B cell (primary cell): ENCODE results near the gene EEFSEC. TPM values are rescaled to one million over a fixed set of nuclear protein-coding genes. Genes with fewer than 3 reads are reported as not detected.

Experiments
- ATAC-seq: fragments of 200-7000 bp; cut with Tn5 transposase; one replicate; pipeline ENCODE4 v1.10.0; 2021; ENCODE audit warnings: low read depth, mild to moderate bottlenecking, moderate number of reproducible peaks, moderate library complexity
- CTCF ChIA-PET: fragments of 350-600 bp; sonication (Branson Sonifier 250); formaldehyde crosslinking; loops from one replicate; lab custom pipeline; 2021; ENCODE audit warnings: antibody characterized with exemption, inconsistent platforms; lab: Charles Lee
- POLR2A ChIA-PET: fragments of 350-600 bp; sonication (Branson Sonifier 250); formaldehyde crosslinking; loops from one replicate; lab custom pipeline; 2021; ENCODE audit warnings: antibody characterized with exemption; lab: Charles Lee
- DNase-seq: peaks from one replicate; pipeline ENCODE4 v3.0.0; 2013
- H2AFZ ChIP-seq: 2 replicates; pipeline ENCODE4 v1.6.1; 2012; ENCODE audit warnings: mild to moderate bottlenecking, low read depth, low read length; ENCODE audit not compliant: insufficient read depth, poor library complexity, severe bottlenecking
- H3K27ac ChIP-seq, 2 donors: 1 replicate in 1 of 2; 2 replicates in 1 of 2; pipeline ENCODE4 v1.5.1; 2012 to 2013; ENCODE audit warnings: low read length in 2 of 2, mild to moderate bottlenecking in 2 of 2, moderate library complexity in 1 of 2
- H3K27me3 ChIP-seq, 4 experiments: fragments of 200-600 bp in 1 of 4; sonication (generic) in 1 of 4; replicated peaks in 1 of 4; 1 replicate in 2 of 4; 2 replicates in 2 of 4; pipeline versions ENCODE4 v1.6.1 to v1.7.0; 2013 to 2016; ENCODE audit warnings: low read length in 3 of 4, mild to moderate bottlenecking in 2 of 4, mixed read lengths in 1 of 4, moderate library complexity in 1 of 4; ENCODE audit not compliant: insufficient read depth in 4 of 4, control insufficient read depth in 3 of 4; ENCODE audit errors: control extremely low read depth in 1 of 4
- H3K36me3 ChIP-seq, 2 experiments: replicated peaks in 1 of 2; 1 replicate in 1 of 2; 2 replicates in 1 of 2; pipeline versions ENCODE4 v1.6.1 to v1.7.1; 2013; ENCODE audit warnings: low read length in 1 of 2; ENCODE audit not compliant: insufficient read depth in 2 of 2, control insufficient read depth in 1 of 2; ENCODE audit errors: control extremely low read depth in 1 of 2, extremely low read depth in 1 of 2
- H3K4me1 ChIP-seq, 2 donors: fragments of 200-600 bp in 1 of 2; sonication (generic) in 1 of 2; 1 replicate in 1 of 2; 2 replicates in 1 of 2; pipeline versions ENCODE4 v1.5.1 to v1.6.1; 2013 to 2017; ENCODE audit warnings: low read length in 2 of 2; ENCODE audit not compliant: control insufficient read depth in 2 of 2, insufficient read depth in 2 of 2
- H3K4me2 ChIP-seq: replicated peaks from 2 replicates; pipeline ENCODE3; 2012; ENCODE audit warnings: mild to moderate bottlenecking, low read depth, low read length; ENCODE audit not compliant: poor library complexity, severe bottlenecking
- H3K4me3 ChIP-seq, 5 experiments: fragments of 200-600 bp in 1 of 5; sonication (generic) in 1 of 5; 1 replicate in 3 of 5; 2 replicates in 2 of 5; pipeline versions ENCODE4 v1.5.1 to v1.7.0; 2011 to 2016; ENCODE audit warnings: low read length in 4 of 5, mild to moderate bottlenecking in 4 of 5, low read depth in 2 of 5, control low read depth in 1 of 5, moderate library complexity in 1 of 5; ENCODE audit not compliant: insufficient read depth in 1 of 5; ENCODE audit errors: control extremely low read depth in 1 of 5, extremely low read depth in 1 of 5
- H3K79me2 ChIP-seq: fragments of 200-600 bp; sonication (generic); one replicate; pipeline ENCODE4 v1.6.0; 2016; ENCODE audit warnings: low read length; ENCODE audit not compliant: control insufficient read depth, insufficient read depth
- H3K9ac ChIP-seq: fragments of 200-600 bp; sonication (generic); 2 replicates; pipeline ENCODE4 v1.6.1; 2017; ENCODE audit warnings: mild to moderate bottlenecking, low read length, moderate library complexity
- H3K9me3 ChIP-seq, 3 donors: one replicate each; pipeline versions ENCODE4 v1.6.1 to v1.7.1; 2013; ENCODE audit warnings: low read length in 2 of 3; ENCODE audit not compliant: control insufficient read depth in 2 of 3, insufficient read depth in 1 of 3; ENCODE audit errors: control extremely low read depth in 1 of 3
- H4K20me1 ChIP-seq: 2 replicates; pipeline ENCODE4 v1.6.0; 2012; ENCODE audit warnings: mild to moderate bottlenecking, low read length; ENCODE audit not compliant: insufficient read depth, control insufficient read depth, poor library complexity, severe bottlenecking
- H3K27ac Mint-ChIP-seq: one replicate; pipeline ENCODE4 v1.8.0; 2021; ENCODE audit warnings: mixed read lengths
- H3K27me3 Mint-ChIP-seq: one replicate; pipeline ENCODE4 v1.8.0; 2021; ENCODE audit warnings: mixed read lengths
- H3K4me1 Mint-ChIP-seq: one replicate; pipeline ENCODE4 v1.8.0; 2021; ENCODE audit warnings: mixed read lengths
- H3K4me3 Mint-ChIP-seq: one replicate; pipeline ENCODE4 v1.8.0; 2021; ENCODE audit warnings: mixed read lengths
- H3K9me3 Mint-ChIP-seq: one replicate; pipeline ENCODE4 v1.8.0; 2022; ENCODE audit warnings: mixed read lengths; ENCODE audit not compliant: insufficient read depth
- EZH2 ChIP-seq: IDR thresholded peaks from 2 replicates; pipeline ENCODE4 v1.6.1; 2012; ENCODE audit warnings: borderline replicate concordance, low read depth, mild to moderate bottlenecking, moderate library complexity, low read length; ENCODE audit not compliant: insufficient read depth, poor library complexity, severe bottlenecking
- WGBS: methylation state at CpG from one replicate; pipeline ENCODE4 v1.1.5; 2013; ENCODE audit warnings: missing lambda C conversion rate; ENCODE audit not compliant: insufficient coverage; 5-methylcytosine and 5-hydroxymethylcytosine counted together
- intact Hi-C: fragments of 100-400 bp; cut with micrococcal nuclease; formaldehyde crosslinking; loops from one replicate; pipeline ENCODE4 v1.10.0; 2022
- polyA plus RNA-seq: library from polyadenylated mRNA; depleted of rRNA; stranded (reverse); fragments of >200 nt; gene quantifications from 2 replicates; pipeline ENCODE4 v1.2.3, GENCODE V29; 2012
- total RNA-seq, 2 donors: library from RNA; stranded (reverse); fragments of 120-200 nt in 1 of 2; gene quantifications; 1 replicate in 1 of 2; 2 replicates in 1 of 2; pipeline versions ENCODE4 v1.2.3 to v1.2.4, GENCODE V29; 2013 to 2022
- TF ChIP-seq, protein P1 (sequence below): fragments of 200-600 bp; IDR thresholded peaks from one replicate; pipeline ENCODE4 v1.8.0; 2022; ENCODE audit warnings: antibody characterized with exemption, mild to moderate bottlenecking

EEFSEC gene
- total and polyA plus RNA-seq, 2 donors (not counting 1 experiment from before 2014, with no cell fraction given): 17.9 to 18.4 TPM

DNA sequence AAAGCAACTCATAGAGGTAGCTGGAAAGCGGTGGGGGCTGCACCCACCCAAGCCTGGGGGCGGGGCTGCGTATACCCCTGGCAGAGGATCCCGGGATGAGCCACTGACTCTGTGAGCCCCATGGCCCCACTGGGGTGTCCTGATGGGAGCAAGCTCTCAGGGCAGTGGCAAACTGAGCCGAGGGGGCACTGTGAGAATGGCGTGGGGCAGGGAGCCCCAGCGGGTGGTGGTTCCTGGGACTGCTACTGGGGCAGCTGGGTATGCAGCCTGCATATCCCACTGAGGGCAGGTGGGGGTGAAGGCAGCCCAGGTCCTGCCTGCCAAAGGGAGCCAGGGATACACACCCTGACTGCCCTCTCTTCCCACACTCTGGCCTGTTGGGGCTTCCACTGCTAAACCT is 254.0 kb downstream of the EEFSEC start:
- Mint-ChIP-seq H3K4me3 (no peak overlapping the region), H3K27me3 (no peaks in the 10 kb centered on the region), H3K9me3 (no peaks in the 10 kb centered on the region), H3K27ac (no peak overlapping the region), H3K4me1 (no peaks in the 10 kb centered on the region)
- H3K36me3 ChIP-seq: no peaks in the 10 kb centered on the region
- CTCF ChIA-PET: no interaction called here
- POLR2A ChIA-PET: no interaction called here
- H3K4me3 ChIP-seq: no peak overlapping the region
- no peak overlapping the region for H3K4me2 ChIP-seq
- H3K27me3 ChIP-seq: no peaks in the 10 kb centered on the region
- no peak overlapping the region for H3K9ac ChIP-seq
- no peaks in the 10 kb centered on the region for H3K9me3 ChIP-seq
- ATAC-seq (no peak), DNase-seq (no peak)
- H3K27ac ChIP-seq: no peak overlapping the region
- no peak for TF ChIP-seq EZH2
- TF ChIP-seq, protein P1, sequence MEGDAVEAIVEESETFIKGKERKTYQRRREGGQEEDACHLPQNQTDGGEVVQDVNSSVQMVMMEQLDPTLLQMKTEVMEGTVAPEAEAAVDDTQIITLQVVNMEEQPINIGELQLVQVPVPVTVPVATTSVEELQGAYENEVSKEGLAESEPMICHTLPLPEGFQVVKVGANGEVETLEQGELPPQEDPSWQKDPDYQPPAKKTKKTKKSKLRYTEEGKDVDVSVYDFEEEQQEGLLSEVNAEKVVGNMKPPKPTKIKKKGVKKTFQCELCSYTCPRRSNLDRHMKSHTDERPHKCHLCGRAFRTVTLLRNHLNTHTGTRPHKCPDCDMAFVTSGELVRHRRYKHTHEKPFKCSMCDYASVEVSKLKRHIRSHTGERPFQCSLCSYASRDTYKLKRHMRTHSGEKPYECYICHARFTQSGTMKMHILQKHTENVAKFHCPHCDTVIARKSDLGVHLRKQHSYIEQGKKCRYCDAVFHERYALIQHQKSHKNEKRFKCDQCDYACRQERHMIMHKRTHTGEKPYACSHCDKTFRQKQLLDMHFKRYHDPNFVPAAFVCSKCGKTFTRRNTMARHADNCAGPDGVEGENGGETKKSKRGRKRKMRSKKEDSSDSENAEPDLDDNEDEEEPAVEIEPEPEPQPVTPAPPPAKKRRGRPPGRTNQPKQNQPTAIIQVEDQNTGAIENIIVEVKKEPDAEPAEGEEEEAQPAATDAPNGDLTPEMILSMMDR: no peak
- H4K20me1 ChIP-seq: no peaks in the 10 kb centered on the region
- intact Hi-C loops: no loop called here
- no peak overlapping the region for H2AFZ ChIP-seq
- WGBS: 97% methylated on average over 7 of the region's 7 CpGs
- no peaks in the 10 kb centered on the region for H3K4me1 ChIP-seq
- H3K79me2 ChIP-seq: no peaks in the 10 kb centered on the region

DNA sequence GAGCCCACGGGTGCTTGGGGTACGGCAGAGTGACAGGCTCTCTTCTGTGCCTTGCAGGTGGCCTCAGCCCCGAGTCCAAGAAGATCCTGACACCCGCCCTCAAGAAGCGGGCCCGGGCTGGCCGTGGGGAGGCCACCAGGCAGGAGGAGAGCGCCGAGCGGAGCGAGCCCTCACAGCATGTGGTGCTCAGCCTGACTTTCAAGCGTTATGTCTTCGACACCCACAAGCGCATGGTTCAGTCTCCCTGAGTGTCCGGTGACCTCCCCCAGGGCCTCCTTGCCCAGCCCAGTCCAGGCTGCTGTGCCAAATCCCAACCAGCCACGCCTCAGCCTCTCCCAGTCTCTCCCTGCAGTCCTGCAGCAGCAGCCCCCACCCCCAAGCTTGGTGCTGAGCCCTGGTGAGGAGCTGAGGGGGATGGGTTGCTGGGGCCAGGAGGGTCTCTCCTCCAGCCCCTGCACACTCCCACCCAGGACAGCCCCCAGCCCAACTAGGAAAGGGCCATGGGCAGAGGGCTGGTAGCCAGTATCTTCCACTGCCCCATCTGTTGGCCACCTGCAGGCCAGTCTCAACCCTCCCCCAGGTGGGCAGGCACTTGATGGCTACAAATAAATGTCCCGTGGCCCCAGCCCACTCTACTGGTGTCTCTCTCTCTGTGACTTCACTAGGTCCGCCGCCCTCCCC is 254.9 kb downstream of the EEFSEC start:
- no peak overlapping the region for H3K27ac Mint-ChIP-seq
- no peaks in the 10 kb centered on the region for H3K79me2 ChIP-seq
- no peaks in the 10 kb centered on the region for H4K20me1 ChIP-seq
- no peaks in the 10 kb centered on the region for H3K9me3 Mint-ChIP-seq
- no peaks in the 10 kb centered on the region for H3K4me1 Mint-ChIP-seq
- H3K9ac ChIP-seq: no peak overlapping the region
- DNase-seq (no peak), ATAC-seq (no peak)
- ChIA-PET CTCF (no interaction called here), POLR2A (no interaction called here)
- no peaks in the 10 kb centered on the region for H3K27me3 ChIP-seq
- no peak overlapping the region for H3K4me3 ChIP-seq
- no peaks in the 10 kb centered on the region for H3K4me1 ChIP-seq
- no peak for TF ChIP-seq EZH2
- TF ChIP-seq, protein P1: no peak
- intact Hi-C loops: no loop called here
- no peaks in the 10 kb centered on the region for H3K9me3 ChIP-seq
- no peak overlapping the region for H2AFZ ChIP-seq
- no peaks in the 10 kb centered on the region for H3K27me3 Mint-ChIP-seq
- H3K4me3 Mint-ChIP-seq: no peak overlapping the region
- H3K4me2 ChIP-seq: no peak overlapping the region
- H3K36me3 ChIP-seq: no peaks in the 10 kb centered on the region
- WGBS: 98% methylated on average over 18 of the region's 19 CpGs
- H3K27ac ChIP-seq: no peak overlapping the region
